ENCODE data around the gene ANKRD10.

The ANKRD10 gene

DNA sequence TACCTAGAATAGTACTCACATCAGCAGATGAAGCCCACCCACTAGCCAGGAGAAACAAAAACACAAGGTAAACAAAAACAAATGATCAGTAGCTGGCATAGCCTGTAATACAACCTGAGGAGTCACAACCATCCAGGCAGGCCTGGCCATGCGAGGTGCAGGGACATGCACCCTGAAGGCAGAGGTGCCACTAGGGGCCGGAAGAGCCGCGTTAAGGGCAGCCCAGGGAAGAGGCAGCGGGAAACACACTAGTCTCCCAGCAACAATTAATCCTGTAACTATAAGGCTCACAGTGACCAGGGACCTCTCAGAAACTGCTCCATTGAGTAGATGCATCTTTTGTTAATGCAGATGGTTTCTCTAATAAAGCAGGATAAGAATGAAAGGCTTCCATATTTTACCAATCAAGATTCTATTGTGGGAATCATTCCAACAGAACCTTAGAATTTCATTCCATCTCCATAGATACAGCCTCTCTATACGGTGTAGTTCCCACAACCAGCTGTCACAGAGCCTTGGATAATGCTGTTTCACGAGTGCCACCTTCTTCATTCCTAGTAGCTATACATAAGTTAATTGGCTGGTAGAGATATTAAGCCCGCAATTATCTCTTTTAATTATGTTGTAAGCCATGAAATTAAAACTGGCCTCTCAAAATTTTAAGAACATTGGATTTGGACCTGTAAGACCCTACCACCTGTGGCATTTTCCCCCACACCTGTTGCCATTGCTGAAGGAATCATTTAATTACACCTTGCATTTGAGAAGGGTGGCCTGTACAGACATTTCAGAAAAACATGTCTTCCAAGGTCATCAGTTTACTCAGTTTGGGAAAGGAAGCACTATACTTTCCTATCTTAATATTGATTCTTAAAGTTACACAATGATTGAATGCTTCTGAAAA is 28.7 kb downstream of the ANKRD10 start:
- peak; percentile 35 for DNase-seq (ENCODE audit: low spot score)

- no peak for DNase-seq (ENCODE audit: low spot score)
Observed at GRCh38 chr13:110885516-110885915, 29.4 kb downstream of the ANKRD10 start.

DNA sequence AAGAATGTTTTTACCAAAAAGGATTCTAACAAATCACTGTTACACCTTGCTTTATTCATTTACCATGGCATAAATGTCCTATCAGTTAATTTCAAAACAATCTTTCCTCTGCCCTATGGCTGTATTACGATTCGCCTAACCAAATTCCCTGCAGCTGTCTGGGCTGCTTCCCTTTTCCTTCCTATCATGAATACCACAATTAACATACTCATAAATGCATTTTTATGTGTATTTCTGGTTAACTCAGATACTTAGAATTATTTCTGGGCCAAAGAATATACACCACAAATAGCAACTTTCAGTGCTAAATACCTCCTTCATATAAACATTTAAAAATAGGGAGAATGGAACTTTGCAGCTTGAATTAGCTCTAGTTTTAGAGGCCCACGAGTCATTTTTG is 30.4 kb downstream of the ANKRD10 start:
- DNase-seq (ENCODE audit: low spot score) = no peak

DNA sequence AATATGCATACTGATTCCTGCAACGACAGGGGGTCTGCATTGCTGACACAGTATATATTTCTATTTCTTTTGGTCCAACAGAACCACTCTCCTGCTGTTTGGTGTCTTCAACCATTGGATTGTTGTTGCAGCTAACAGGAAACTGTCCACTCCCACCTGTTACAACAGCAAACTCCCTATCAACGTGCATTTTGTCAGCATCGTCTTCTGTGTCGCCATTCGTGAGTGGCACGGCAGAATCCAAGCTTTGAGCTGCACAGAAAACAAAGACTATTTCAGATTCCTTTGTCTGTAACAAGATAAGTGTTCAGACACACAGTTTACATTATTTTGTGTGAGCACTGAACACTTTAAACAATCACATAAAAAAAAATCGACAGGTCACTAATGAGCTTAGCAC is 31.3 kb downstream of the ANKRD10 start:
- DNase-seq (ENCODE audit: low spot score) = no peak

GRCh38 chr13:110882972-110883371 is 31.9 kb downstream of the ANKRD10 start:
- DNase-seq (ENCODE audit: low spot score) = no peak

GRCh38 chr13:110881839-110882627 is 32.8 kb downstream of the ANKRD10 start:
- DNase-seq (ENCODE audit: low spot score) = no peak

- DNase-seq (ENCODE audit: low spot score) = no peak
Observed at GRCh38 chr13:110880627-110881026, 34.2 kb downstream of the ANKRD10 start.

DNA sequence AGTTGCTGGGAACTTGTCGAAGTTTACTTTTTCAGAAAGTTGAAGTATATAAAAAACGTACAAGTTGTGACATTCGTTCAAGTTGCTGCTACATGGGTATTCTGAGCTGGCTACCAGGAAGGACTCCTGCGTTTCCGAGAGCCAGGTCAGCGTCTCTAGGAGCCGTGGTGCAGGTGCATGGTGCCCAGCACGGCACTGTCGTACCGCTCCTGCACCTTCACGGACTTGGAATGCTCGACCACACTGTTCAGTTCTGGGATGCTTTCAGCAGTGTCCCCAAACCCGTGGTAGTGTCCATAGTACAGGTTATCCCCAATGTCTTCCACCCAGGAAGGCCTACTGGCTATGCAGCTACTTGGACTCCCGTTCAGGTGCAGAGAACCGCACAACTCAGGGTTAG is 35.4 kb downstream of the ANKRD10 start:
- DNase-seq (ENCODE audit: low spot score) = no peak

DNA sequence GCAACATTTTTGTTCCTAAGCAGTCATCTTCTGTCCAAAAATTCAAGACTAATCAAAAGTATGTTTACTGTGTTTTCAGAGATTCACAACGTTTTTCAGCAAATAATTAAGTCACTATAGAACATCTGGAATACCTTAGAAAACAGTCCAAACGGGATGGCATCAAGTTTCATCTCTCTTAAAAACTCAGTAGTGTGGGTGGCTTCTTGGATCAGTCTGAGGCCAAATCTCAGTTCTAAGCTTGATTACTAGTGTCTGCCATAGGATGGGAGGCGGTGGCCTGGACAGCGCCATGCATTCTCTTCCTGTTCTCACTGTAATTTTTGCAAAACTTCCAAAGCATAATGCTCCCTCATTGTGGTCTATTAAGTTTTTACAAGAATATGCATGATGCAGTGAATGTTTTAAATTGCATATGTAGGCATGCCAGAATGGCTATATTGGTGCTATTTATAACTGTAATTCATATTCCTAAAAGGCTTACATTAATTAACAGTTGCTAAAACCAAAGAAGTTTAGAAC is 37.1 kb downstream of the ANKRD10 start:
- DNase-seq (ENCODE audit: low spot score) = no peak

GRCh38 chr13:110876609-110877008 is 38.3 kb downstream of the ANKRD10 start:
- no peak for DNase-seq (ENCODE audit: low spot score)

GRCh38 chr13:110875241-110875640 is 39.6 kb downstream of the ANKRD10 start:
- no peak for DNase-seq (ENCODE audit: low spot score)

- DNase-seq (ENCODE audit: low spot score) = no peak
Observed at GRCh38 chr13:110874508-110874960, 40.3 kb downstream of the ANKRD10 start.

DNA sequence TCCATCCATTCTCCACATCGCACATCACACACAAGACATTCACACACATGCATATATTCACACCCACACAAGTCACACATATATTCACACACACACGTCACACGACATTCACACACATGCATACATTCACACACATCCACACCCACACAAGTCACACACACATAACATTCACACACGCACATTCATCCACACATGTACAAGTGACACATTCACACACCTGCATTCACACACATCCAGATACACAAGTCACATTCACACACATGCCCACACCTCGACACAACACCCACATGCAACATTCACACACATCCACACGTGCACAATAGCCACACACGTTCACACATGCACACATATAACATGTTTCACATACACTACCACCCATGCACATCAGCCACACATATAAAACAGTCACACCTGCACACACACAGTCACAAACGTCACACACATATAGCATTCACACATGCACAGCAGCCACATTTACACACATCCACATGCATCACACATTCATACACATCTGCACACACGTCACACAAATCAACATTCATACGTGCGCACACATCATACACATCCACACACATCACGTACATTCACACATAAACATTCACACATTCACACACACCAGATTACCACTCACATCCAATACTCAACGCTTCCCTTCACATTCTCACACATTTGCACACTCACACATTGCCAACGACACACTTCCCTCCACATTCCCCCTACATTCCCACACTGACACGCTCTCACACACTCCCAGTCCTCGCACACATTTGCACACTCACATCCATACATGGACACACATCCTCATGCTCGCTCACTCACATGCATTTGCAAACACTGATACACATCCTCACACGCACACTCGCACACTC is 41.0 kb downstream of the ANKRD10 start:
- DNase-seq (ENCODE audit: low spot score) = no peak

DNA sequence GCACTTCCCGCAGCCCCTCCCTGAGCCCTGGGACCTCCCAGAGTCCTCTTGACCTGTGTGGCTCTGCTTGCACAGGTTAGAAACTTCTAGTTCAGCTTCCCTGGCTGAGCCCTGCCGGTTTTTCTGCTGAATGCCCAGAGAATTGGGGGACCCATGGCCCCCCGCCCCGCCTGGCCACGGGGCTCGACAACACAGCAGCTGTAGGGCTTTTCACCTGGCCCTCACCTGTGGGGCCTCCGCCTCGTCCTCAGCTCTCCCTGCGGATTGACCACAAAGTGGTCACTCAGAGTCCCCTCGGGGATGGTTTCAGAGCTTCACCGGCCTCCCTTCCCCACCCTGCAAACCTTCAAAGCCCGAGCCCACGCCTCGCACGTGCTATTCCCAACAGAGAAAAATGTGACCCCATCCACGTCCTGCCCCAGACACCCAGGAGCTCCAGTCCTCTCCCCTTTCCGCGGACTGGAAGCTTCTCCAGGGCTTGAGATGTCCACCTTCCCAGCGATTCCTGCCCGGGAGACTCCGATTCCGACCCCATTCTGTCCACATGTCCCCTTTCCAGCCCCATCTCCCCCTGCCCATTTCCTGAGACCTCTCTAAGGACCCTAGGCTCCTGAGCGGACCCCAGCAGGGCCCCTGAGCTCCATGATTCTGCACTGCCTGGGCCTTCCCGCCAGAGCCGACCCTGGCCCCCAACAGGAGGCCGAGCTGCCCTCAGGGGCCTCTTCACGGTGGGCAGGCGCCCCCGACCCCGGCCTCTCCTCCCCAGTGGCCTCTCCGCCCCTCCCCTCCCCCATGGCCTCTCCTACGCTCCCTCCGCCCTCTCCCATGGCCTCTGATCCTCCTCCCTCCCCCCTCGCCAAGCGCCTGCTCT is 41.9 kb downstream of the ANKRD10 start:
- DNase-seq (ENCODE audit: low spot score) = no peak

GRCh38 chr13:110872034-110872767 is 42.7 kb downstream of the ANKRD10 start:
- no peak for DNase-seq (ENCODE audit: low spot score)

GRCh38 chr13:110869805-110870706 is 44.8 kb downstream of the ANKRD10 start:
- DNase-seq (ENCODE audit: low spot score) = peak; percentile 49

GRCh38 chr13:110869231-110869804 is 45.6 kb downstream of the ANKRD10 start:
- no peak for DNase-seq (ENCODE audit: low spot score)

- DNase-seq (ENCODE audit: low spot score) = no peak
Observed at GRCh38 chr13:110868720-110869119, 46.1 kb downstream of the ANKRD10 start.

DNA sequence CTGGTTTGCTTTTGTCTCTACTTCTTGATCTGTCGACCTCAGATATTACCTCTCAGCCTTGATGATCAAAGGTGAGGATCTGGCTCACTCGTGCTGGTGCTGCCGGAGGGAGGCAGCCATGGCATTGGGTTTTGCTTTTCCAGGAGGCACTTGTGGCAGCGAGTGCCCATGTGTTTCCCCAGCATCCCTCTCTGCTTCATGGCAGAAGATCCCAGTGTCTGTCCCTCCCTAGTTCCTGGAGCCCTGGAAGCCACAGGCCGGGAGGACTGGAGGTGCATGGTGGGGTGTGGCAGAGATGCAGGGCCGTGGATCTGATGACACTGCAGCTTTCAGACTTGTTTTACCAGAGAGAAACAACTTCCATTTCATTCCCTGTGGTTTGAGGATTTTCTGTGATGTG is 47.5 kb downstream of the ANKRD10 start:
- DNase-seq (ENCODE audit: low spot score) = no peak
